IPS-18c (cell line): ENCODE measurements around the gene SRRM2.

ENCODE experiments used
- H3K4me3 ChIP-seq: 2 replicates; pipeline ENCODE4 v1.7.0; 2013; ENCODE audit warnings: low read depth, mild to moderate bottlenecking, low read length, moderate library complexity; ENCODE audit not compliant: insufficient read depth
- H3K9me3 ChIP-seq: one replicate; pipeline ENCODE4 v1.6.1; 2013; ENCODE audit warnings: mild to moderate bottlenecking, low read length, moderate library complexity; ENCODE audit not compliant: control insufficient read depth, insufficient read depth

The SRRM2 gene

DNA sequence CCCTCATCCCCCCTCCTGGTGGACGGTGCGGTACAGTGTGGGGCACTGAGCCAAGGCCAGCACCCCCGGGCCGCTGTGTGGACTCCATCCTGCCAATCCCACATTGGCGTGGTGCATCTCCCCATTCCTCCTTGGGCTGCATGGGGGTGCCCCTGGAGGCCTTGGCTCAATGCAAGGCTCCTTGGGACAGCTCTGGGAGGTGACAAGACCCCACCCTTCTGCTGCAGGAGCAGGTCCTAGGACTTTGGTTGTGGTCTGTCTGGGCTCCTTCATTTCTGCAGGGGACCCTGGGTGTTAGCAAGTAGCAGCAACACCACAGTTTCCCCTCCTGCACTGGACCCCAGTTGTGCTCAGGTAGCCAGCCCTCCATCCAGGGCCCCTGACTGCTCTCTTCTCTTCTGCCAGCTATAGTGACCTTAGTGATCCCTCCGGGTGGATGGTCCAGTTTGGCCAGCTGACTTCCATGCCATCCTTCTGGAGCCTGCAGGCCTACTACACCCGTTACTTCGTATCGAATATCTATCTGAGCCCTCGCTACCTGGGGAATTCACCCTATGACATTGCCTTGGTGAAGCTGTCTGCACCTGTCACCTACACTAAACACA lies 65.9 kb downstream of the SRRM2 start:
- no peaks in the 10 kb centered on the region for H3K9me3 ChIP-seq
- no peak overlapping the region for H3K4me3 ChIP-seq

DNA sequence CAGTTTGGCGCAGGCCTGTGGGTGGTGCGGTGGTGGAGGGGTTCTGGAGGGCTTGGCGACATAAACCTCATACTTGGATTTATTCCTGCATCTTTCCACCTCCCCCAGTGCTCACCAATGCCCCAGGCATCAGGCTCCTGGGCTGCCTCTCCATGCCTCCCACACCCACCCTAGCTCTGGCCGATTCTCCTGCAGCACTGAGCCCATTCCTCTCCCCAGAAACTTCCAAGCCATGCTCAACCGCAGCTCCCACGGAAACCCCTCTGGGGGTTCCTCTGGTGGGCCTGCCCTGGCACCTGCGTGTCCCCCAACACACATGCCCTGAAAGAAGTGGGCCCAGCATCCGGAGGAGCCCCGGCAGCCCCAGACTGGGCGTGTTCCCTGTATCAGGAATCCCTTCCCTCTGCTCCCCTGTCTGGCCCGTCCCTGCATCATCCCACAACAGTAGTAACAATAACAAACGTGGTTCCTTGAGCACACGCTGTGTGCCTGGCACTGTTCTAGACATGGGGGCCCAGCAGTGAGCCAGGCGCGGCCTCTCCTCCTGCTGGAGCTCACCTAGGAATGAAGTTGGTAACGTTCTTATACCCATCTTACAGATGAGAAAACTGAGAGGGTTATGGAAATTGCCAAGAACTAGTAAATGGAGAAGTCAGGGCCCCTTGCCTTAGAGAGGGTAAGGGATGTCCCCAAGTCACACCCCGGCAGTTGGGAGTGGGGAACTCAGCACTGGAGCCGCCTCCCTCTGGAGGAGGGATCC lies 66.9 kb downstream of the SRRM2 start:
- no peak overlapping the region for H3K4me3 ChIP-seq
- no peaks in the 10 kb centered on the region for H3K9me3 ChIP-seq

DNA sequence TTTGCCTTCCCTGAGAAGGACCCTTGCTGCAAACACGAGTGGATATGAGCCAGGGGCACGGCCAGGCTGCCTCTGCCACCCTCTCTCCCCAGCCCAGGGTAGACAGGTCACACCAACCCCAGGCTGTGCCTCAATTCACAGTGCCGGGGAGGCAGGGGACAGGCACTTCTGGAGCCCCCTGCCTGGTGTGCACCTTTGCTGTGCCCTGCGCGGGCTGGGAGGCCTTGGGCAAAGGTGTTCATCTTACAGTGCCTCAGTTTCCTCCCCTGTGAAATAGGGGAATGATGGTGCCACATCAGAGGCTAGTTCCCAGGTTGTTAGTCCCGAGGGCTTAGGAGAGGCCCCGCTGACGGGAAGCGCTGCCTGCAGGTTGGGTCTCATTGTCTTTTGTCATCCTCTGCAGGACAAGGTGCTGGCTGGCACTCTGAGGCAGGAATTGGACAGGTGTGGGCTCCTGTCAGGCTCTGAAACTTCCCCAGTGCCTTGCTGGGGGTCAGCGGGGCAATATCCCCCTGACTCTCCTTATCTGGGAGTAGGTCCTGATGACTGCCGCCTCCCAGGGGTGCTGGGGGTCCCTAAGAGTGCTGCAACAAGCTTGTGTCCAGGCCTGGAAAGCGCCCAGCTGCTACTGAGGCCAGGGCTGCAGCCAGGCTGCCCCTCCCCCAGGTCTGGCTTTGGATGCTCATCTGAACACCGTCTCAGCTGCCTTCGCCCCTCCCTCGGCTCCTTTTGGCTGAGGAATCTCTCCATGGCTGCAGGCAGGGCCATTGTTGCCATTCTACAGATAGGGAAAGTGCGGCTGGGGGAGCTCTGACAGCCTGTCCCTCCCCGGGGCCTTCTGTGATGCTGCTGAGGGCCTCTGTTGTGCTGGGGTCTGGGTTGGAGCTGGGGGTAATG lies 67.7 kb downstream of the SRRM2 start:
- no peaks in the 10 kb centered on the region for H3K9me3 ChIP-seq
- no peak overlapping the region for H3K4me3 ChIP-seq
